NCI-H524 (cell line): ENCODE measurements around the gene ABHD15.
A peak's percentile ranks its signal among the peaks of the same experiment; 100 is the strongest.

ENCODE experiments used
- DNase-seq, 2 experiments: peaks; one replicate each; lab custom pipeline; 2025; lab: John Stamatoyannopoulos, UW

The ABHD15 gene, protein sequence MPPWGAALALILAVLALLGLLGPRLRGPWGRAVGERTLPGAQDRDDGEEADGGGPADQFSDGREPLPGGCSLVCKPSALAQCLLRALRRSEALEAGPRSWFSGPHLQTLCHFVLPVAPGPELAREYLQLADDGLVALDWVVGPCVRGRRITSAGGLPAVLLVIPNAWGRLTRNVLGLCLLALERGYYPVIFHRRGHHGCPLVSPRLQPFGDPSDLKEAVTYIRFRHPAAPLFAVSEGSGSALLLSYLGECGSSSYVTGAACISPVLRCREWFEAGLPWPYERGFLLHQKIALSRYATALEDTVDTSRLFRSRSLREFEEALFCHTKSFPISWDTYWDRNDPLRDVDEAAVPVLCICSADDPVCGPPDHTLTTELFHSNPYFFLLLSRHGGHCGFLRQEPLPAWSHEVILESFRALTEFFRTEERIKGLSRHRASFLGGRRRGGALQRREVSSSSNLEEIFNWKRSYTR

DNA sequence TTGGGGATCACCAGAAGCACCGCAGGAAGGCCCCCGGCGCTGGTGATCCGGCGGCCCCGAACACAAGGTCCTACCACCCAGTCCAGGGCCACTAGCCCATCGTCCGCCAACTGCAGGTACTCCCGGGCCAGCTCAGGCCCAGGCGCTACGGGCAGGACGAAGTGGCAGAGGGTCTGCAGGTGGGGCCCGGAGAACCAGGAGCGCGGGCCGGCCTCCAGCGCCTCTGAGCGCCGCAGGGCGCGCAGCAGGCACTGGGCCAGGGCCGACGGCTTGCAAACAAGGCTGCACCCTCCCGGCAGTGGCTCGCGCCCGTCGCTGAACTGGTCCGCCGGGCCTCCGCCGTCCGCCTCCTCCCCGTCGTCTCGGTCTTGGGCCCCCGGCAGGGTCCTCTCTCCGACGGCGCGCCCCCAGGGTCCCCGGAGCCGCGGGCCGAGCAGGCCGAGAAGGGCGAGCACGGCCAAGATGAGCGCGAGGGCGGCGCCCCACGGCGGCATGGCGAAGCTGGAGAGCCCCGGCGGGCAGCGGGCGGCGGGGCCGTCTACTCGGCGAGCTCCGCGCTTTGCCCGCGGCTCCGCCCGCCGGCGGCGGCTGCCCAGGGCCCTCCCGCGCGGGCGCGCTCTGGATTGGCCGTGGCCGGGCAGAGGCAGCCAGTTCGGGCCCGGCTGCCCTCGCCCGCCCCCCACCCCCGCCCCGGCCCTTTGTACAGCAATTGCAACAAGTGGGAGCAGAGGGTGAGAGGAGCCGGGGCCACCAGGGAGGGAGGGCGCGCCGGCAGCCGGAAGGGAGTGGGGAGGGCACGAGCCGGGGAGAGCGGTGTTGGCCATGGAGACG lies at the start of gene ABHD15:
Gene ABHD15, minus strand, starts transcription at position 565 of the 831 bp plus-strand sequence. Its CDS starts 71 bp downstream, at position 494.
- DNase-seq, result peak; percentile 69 to 84

DNA sequence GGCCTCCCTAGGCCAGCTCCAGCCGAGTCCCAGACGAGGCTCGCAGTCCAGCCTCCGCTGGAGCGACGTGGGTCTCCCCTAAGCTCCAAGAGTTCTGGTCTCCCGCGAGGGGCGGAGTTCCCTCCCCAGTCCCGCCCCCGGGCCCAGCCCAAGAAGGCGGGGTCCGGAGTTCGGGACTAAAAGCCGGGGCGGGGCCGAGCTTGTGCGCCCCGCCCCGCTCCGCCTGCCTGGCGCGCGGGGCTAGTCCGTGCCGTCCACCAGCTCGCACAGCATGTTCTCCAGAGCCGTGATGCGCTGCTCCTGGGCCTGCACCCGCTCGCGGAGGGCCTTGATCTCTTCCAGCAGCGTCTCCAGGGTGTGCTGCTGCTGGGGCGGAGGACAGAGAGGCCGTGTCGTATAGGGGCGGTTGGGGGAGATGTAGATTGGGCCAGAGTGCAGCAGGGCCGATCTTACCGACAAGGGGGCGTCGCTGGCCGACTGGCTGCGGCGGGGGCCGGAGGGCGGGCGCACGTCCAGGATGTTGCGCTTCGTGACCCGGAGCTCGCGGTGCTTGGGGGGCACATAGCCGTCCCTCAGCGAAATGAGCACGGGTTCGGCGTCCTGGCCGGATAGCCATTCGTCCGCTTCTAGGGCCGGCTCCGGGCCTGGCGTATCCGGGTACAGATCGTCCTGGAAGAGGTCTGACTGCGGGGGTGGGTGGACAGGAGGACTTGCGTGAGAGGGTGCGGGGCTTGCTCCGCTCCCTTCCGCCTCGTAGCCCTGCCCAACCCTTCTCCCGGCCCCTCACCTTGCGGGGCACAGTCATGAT lies 48.9 kb upstream of the ABHD15 start:
- peak; percentile 66 to 90 for DNase-seq

DNA sequence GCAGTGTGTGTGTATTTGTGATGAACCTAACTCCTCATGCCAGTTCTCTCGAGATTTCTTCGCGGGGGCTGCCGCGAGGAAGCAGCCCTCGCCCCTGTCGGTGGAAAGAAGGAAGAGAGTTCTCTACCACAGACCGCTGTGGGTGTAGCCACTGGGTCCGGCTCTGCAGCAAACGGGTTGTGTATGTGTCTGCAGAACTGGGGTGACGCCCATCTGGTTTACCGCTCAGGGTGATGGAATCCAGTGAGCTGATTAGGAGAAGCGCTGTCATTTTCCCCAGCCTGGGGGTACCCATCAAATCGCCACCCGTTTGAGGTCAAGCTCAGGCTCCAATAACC lies 48.2 kb upstream of the ABHD15 start:
- peak in 1 of 2 experiments; percentile 54 for DNase-seq

DNA sequence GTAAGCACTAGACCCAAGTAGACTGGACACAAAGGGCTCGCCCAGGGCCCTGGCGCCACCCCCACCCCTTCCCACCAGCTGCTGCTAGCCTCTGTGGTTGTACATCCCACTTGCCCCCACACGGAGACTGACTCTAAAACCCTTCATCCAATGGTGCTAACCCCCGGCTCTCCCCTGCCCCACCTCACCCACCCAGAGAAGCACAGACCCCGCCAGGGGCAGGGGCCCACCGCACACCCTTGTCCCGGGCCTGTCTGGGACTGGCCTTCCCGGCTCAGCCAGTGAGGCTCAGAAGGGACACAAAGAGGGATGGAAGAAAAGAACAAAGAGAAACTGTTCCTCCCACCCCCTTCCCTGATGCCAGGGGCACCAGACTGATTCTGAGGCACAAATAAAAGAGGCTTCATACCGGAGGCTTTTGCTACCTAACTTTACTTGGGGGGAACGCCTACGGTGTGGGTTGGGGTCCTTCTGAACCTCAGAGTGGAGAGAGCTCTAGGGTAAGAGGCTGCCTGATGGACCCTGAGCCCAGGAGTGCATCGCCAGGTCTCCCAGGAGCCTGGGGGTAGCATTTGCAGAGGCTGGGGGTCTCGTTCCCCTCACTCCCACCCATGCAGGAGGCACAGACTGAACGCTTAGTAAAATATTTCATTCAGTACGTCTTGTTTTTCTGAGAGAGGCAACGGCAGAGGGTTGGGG lies 47.7 kb upstream of the ABHD15 start:
- no peak for DNase-seq

DNA sequence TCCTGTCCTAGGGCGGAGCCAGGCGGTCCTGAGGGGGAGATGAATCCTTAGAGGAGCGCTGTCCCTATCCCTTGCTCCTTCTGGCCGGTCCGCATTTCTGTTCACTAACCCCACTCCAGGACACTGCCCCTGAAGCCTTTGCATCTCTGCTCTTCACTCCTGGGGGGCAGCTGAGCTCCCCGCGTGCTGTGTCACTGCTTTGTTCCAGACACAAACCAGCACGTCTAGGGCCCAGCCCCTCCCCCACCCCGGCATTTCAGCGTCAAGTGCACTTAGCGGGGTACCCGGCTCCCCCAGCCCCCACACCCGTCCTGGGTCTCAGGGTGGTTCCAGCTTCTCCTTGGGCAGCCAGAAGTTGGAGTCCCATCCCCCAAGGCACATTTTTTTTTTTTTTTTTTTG lies 47.0 kb upstream of the ABHD15 start:
- no peak for DNase-seq

DNA sequence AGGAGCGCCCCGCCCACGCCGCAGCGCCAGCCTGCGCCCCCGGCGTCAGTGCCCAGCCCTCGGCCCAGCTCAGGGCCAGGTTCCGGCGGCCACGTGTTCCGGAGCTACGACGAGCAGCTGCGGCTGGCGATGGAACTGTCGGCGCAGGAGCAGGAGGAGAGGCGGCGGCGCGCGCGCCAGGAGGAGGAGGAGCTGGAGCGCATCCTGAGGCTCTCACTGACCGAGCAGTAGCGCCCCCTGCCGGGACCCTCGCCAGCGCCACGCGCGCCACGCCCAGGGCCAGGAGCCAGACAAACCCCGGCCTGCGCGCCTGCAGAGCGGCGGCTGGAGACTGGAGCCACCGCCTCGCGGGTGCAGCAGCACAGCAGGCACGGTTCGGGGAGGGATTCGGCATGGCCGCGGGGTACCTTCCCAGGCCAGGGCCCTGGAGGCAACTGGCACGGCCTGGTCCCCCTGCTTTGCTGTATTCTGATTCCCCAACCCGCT lies 46.6 kb upstream of the ABHD15 start:
- DNase-seq, result no peak

DNA sequence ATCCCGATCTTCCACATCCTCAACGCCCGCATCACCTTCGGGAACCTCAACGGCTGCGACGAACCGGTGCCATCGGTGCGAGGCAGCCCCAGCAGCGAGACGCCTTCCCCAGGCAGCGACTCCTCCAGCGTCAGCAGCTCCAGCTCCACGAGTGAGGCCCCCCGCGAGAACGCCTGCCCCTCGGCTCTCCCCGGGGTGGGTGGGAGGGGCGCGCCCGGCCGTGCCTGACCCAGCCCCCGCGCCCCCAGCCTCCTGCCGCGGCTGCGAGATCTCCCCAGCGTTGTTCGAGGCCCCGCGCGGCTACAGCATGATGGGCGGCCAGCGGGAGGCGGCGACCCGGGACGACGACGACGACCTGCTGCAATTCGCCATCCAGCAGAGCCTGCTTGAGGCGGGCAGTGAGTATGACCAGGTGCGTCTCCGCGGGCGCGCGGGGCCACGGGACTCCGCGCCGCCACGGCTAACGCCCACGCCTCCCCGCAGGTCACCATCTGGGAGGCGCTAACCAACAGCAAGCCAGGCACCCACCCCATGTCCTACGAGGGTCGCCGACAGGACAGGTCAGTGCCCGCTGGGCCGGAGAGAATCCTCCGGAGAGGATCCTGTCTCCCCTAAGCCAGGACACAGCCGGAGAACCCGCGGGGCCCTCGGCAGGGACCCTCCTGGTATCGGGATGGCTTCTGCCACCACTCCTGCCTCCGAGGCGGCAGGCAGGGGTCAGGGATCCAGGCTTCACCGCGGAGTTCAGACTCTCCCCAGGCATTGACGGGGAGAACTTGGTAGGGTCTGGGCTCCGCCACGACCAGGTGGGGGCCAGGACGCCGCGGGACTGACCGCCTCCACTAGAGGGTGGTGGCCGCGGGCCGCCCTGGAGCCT lies 45.8 kb upstream of the ABHD15 start:
- DNase-seq, result no peak

DNA sequence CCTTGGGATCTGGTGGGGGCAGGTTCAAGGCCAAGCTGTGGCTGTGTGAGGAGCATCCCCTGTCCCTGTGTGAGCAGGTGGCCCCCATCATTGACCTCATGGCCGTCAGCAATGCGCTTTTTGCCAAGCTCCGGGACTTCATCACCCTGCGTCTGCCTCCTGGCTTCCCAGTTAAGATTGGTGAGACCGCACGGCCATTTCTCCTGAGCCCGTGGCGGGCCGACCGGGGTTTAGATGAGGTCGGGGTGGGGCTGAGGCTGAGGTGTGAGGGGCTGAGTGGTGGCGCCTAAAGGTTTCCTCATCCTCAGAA lies 45.2 kb upstream of the ABHD15 start:
- DNase-seq, result no peak

DNA sequence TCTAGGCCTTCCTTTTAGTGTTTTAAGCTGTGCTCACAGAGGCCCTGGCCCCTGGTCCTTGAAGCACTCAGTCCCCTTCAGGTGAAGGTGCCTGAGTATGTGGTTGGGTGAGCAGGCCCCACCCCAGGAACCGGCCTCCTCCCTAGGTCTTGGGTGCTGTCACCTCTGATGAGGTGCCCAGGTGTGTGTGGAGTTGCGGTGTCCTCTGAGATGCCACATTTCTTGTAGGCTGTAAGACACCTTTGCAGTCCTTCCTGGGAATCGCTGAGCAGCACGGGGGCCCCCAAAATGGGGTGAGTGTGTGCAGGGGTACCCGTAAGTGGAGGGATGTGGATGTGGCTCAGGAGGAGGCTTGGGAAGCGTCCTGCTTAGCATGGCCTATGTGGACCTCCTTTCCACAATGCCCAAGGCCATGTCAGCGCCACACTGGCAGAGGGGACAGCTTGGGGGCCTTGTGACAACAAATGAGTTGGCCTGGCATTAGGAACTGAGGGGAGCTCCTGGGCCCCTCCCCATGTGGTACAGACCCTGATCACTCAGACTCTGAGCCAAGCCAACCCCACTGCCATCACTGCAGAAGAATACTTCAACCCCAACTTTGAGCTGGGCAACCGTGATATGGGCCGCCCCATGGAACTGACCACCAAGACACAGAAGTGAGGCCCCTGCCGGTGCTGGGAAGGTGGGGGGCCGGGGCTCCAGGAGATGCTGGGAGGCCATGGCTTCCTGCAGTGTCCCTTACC lies 44.7 kb upstream of the ABHD15 start:
- DNase-seq, result no peak

DNA sequence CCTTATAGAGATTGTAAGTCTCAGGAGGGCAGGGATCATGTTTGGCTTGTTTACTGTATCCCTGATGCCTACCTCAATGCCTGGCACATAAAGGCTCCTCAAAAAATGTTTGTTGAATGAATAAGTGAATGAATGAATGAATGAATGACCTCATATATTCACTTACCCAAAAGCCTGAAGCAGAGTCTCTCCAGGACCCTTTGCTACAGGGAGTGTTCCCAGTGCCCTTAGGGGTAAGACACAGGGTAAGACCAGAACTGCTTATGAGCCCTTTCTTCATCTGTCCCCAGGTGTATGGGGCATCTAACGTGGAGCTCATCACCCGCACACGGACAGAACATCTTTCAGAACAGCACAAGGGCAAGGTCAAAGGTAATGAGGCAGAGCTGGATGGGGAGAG lies 43.6 kb upstream of the ABHD15 start:
- no peak for DNase-seq

DNA sequence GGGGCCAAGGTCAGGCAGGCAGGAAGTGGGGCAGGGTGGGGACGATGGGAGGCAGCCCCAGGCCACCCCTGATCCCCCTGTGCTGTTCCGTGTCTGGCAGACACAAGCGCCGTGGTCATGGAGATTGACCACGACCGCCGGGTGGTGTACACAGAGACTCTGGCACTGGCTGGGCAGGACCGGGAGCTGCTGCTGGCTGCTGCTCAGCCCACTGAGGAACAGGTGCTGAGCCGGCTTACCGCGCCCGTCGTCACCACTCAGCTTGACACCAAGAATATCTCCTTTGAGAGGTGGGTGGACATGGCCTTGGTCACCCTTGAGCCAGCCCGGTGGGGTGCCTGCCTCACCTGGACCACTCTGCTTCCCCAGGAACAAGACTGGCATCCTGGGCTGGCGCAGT lies 42.1 kb upstream of the ABHD15 start:
- no peak for DNase-seq

DNA sequence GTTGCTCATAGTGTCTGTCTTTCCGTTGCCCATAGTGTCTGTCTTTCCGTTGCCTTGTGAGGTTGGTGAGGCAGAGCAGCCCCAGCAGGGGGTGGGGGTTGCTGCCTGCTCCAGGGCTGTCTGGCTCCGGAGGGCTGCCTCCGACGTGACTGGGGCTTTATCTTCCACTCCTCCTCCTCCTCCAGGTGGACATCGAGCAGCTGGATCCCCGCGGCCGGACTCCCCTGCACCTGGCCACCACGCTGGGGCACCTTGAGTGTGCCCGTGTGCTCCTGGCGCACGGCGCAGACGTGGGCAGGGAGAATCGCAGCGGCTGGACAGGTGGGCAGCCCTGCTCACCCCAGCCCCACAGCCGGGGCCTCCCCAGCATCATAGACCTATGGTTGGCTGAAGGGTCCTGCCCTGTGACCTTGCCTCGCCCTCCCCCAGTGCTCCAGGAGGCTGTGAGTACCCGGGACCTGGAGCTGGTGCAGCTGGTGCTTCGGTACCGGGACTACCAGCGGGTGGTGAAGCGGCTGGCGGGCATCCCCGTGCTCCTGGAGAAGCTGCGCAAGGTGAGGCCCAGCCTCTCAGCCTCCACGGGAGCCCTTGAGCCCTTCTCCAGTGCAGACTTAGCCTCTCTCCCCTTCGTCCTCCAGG lies 40.8 kb upstream of the ABHD15 start:
- no peak for DNase-seq

DNA sequence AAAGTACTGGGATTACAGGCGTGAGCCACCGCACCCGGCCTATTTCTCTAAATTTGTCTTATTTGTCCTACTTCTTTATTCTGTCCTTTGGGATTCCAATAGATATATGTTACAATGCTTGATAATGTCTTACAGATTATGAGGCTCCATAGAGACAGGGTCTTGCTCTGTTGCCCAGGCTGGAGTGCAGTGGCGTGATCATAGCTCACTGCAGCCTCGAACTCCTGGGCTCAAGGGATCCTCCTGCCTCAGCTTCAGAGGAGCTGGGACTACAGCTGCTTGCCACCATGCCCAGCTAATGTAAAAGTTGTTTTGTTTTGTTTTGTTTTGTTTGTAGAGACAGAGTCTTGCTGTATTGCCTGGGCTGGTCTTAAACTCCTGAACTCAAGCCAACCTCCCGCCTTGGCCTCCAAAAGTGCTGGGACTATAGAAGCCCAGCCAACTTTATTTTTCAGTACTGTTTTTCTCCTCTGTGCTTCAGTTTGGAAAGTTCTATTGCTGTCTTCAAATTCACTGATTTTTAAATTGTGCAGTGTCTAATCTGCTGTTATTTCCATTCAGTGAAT lies 36.4 kb upstream of the ABHD15 start:
- no peak for DNase-seq

DNA sequence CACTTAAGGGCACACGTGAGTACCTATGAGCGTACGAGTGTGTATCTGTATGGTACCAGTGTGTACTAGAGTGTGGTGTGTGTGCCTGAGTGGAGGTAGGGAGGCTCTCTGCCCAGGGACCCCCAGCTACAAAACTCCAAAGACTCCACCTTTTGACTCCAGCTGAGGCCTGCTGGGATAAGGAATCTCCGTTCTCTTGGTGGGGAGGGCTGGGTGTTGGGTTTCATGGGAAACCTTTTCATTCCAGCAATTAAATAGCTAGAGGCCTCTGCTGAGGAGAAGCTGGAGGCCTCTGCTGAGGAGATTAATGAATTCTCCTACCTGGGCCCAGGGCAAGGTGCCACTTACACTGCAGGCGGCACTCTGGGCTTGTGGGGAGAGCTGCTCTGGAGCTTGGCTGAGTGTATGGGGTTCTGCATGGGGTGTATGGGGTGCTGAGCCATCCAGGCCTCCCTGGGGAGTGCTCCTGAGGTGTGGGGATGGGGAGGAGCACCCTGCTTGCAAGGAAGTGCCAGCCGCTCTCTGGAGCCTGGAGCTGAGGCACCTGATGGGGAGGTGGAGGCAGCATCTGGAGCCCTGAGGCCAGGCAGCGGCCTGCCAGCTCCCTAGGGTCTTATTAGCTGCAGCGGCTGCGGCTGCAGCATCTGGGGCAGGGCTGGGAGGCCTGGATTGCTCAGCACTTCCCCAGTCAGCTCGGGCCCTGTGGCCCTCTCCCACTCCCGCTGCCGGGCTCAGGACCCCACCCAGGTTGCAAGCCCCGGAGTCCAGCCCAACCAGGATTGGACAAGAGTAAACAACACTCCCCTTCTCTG lies 30.7 kb upstream of the ABHD15 start:
- peak; percentile 31 to 74 for DNase-seq

DNA sequence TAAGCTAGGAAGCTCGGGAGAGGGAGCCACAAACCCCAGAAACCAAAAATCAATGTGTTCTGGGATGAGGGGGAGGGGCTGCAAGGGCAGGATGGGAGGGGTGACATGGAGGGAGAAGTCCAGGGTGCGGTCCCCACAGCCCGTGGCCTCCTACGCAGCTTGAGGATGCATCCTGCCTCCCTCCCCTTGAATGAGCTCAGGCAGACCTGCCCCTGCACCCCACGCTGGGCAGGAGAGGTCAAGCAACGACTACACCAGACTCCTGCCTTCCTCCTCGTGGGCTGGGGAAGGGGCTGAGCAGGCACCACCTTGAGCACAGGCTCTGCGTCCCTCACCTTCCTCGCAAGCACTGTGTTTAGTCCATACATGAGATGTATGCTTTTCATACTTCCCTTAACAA lies 30.0 kb upstream of the ABHD15 start:
- DNase-seq, result no peak

DNA sequence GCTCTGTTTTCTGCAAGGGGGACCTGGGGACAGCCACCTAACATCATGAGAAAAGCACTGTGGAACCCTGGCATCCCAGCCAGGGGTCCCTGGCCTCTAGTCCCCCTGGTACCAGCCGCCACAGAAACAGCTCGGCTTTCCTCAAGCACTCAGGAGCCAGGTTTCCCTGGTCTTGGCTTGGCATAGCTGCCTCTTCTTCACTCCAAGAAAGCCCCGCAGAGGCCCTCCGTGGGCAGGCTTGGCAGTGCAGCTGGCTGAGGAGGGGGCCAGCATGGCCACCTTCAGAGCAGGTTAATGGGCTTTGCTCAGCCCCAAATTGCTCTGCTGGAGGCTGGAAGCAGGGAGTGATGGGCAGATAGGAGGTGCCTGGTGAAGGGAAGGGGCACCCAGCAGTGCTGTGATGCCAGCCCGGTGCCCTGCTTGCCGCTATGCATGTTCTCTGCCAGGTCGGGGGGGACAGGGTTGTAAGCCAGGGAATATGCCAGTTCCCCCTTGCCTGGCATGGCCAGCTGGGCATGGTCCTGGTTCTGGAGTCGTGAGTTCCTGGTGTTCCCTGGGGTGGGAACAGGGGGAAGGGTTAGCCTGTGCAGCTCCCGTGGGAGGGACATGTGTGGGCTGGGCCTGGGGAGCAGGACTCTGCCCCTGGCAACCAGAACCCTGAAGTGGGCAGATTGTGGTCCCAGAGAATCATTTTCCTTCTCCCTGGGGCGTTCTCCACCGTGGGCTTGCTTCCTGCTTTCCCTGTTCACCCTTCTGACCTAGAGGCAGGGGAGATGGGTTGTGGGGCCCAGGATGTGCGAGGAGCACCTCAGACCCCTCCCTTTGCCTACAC lies 29.3 kb upstream of the ABHD15 start:
- DNase-seq, result no peak
